A673 (cell line): Measurements from ENCODE around the gene PRSS38. TPM values are rescaled to one million over a fixed set of nuclear protein-coding genes. Genes with fewer than 3 reads are reported as not detected.

Source experiments
- BruUV-seq: library from RNA; stranded (reverse); fragments of 400-500 nt; replicated peaks from 2 replicates; lab custom pipeline; 2021; lab: Mats Ljungman, UMichigan
- CTCF ChIA-PET: fragments of 300-600 bp; sonication (Branson Sonifier 250); formaldehyde crosslinking; loops from one replicate; lab custom pipeline; 2022; ENCODE audit warnings: antibody characterized with exemption; lab: Charles Lee
- POLR2A ChIA-PET: fragments of 300-600 bp; sonication (Branson Sonifier 250); formaldehyde crosslinking; loops from one replicate; lab custom pipeline; 2022; ENCODE audit warnings: antibody characterized with exemption; ENCODE audit not compliant: low non-redundant PET; lab: Charles Lee
- DNase-seq: peaks from one replicate; pipeline ENCODE4 v3.0.0-alpha.2; 2015; ENCODE audit warnings: low spot score
- H3K27ac ChIP-seq: fragments of 200-600 bp; sonication (generic); 2 replicates; pipeline ENCODE4 v1.5.1; 2016; ENCODE audit warnings: mixed run types, low read depth, mild to moderate bottlenecking, mixed read lengths, antibody characterized with exemption, low read length; ENCODE audit not compliant: poor library complexity, severe bottlenecking
- H3K27me3 ChIP-seq: fragments of 200-600 bp; sonication (generic); replicated peaks from 2 replicates; pipeline ENCODE4 v1.6.1; 2017; ENCODE audit warnings: mixed run types, low read depth, mild to moderate bottlenecking, mixed read lengths, antibody characterized with exemption, low read length; ENCODE audit not compliant: insufficient read depth, poor library complexity
- H3K36me3 ChIP-seq: fragments of 200-600 bp; sonication (generic); 2 replicates; pipeline ENCODE4 v1.6.1; 2016; ENCODE audit warnings: mixed run types, mild to moderate bottlenecking, mixed read lengths, antibody characterized with exemption, low read length; ENCODE audit not compliant: insufficient read depth, poor library complexity, severe bottlenecking
- H3K4me1 ChIP-seq: fragments of 200-600 bp; sonication (generic); 2 replicates; pipeline ENCODE4 v1.6.1; 2017; ENCODE audit warnings: mixed run types, mild to moderate bottlenecking, mixed read lengths, antibody characterized with exemption, low read length; ENCODE audit not compliant: insufficient read depth, poor library complexity, severe bottlenecking
- H3K4me3 ChIP-seq: fragments of 200-600 bp; sonication (generic); 2 replicates; pipeline ENCODE4 v1.5.1; 2016; ENCODE audit warnings: low read depth, mixed run types, mild to moderate bottlenecking, mixed read lengths, low read length; ENCODE audit not compliant: poor library complexity, severe bottlenecking
- H3K9me3 ChIP-seq: fragments of 200-600 bp; sonication (generic); 2 replicates; pipeline ENCODE4 v1.6.1; 2016; ENCODE audit warnings: mixed run types, low read depth, mild to moderate bottlenecking, mixed read lengths, antibody characterized with exemption, low read length; ENCODE audit not compliant: poor library complexity, severe bottlenecking
- CTCF ChIP-seq: fragments of 300-800, 200-600 bp; sonication (generic); conservative IDR thresholded peaks from 2 replicates; pipeline ENCODE4 v1.5.1; 2017; ENCODE audit warnings: low read depth, mild to moderate bottlenecking, antibody characterized with exemption, low read length, moderate library complexity, mixed read lengths
- EZH2 ChIP-seq: fragments of 200-600 bp; sonication (generic); IDR thresholded peaks from 2 replicates; pipeline ENCODE4 v1.6.1; 2017; ENCODE audit warnings: borderline replicate concordance, low read depth, mild to moderate bottlenecking, mixed read lengths, antibody characterized with exemption, low read length; ENCODE audit not compliant: poor library complexity, severe bottlenecking
- intact Hi-C: fragments of 100-400 bp; cut with micrococcal nuclease; formaldehyde crosslinking; loops from one replicate; pipeline ENCODE4 v1.10.0; 2022; ENCODE audit not compliant: unreplicated experiment
- total RNA-seq: library from RNA; stranded (reverse); gene quantifications from 2 replicates; pipeline ENCODE4 v1.2.3, GENCODE V29; 2021

Gene PRSS38
- total RNA-seq, 1 experiment from 2014 or later: not detected

DNA sequence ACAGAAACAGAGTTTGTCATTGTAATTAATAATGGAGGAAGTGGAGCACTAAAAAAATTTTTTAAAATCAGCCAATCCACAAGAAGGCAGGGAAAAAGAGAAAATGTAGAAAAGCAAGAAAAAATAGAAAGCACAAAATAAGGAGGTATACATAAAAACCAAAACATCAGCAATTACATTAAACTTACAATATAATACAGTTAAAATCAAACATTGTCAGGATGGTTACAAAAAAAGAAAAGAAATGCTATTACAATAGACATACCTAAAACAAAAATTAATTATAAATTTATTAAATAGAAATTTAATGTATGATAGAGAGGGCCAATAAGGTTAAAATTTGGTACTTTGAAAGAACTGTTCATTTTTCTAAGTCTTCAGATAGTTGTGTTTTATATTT lies 38.7 kb downstream of the PRSS38 start:
- intact Hi-C loops: no loop called here
- Histone ChIP-seq H3K9me3 (no peaks in the 10 kb centered on the region), H3K4me3 (no peak overlapping the region), H3K4me1 (no peaks in the 10 kb centered on the region), H3K27me3 (no peaks in the 10 kb centered on the region), H3K36me3 (no peaks in the 10 kb centered on the region), H3K27ac (no peak overlapping the region)
- CTCF ChIA-PET: no interaction called here
- TF ChIP-seq EZH2 (no peak), CTCF (no peak)
- DNase-seq: no peak
- POLR2A ChIA-PET: no interaction called here
- BruUV-seq: no TSS peak

DNA sequence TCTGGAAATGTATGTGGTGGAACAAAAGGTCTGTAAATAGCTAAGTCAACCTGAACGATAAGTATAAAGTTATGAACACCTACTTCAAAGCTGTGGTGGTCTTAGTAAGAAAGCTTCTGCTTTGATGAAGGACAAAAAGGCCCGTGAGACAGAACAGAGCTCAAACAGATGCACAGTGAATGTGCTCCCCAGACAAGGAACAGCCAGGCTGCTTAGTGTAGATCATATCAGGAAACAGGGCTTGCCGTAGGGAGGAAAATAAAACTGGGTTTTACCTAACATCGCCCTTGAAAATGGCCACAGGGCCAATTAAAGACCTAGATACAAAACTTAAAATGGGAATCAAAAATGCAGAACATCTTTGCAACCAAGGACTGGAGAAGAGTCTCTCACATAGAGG lies 40.2 kb downstream of the PRSS38 start:
- Histone ChIP-seq H3K4me3 (no peak overlapping the region), H3K4me1 (no peaks in the 10 kb centered on the region), H3K27me3 (no peaks in the 10 kb centered on the region), H3K9me3 (no peaks in the 10 kb centered on the region), H3K36me3 (no peaks in the 10 kb centered on the region), H3K27ac (no peak overlapping the region)
- DNase-seq: no peak
- BruUV-seq: no TSS peak
- ChIA-PET CTCF (no interaction called here), POLR2A (no interaction called here)
- TF ChIP-seq EZH2 (no peak), CTCF (no peak)
- intact Hi-C loops: no loop called here

DNA sequence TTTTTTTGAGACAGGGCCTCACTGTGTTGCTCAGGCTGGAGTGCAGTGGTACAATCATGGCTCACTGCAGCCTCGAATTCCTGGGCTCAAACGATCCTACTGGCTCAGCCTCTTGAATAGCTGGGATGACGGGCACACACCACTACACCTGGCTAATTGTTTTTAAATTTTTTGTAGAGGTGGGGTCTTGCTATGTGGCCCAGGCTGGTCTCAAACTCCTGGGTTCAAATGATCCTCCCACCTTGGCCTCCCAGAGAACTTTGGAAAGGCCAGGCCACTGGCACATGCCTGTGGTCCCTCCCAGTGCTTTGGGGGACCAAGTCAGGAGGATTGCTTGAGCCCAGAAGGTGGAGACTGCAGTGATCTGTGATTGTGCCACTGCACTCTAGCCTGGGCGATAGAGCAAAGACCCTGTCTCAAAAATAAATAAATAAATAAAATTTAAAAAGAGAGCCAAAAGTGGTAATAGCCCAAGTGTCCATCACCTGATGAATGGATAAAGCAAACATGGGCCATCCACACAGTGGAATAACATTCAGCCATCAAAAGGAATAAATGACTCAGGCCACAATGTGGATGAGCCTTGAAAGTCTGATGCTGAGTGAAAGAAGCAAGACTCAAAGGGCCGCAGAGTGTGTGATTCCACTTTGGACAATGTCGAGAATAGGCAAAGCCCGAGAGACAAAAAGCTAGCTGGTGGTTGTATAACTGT lies 40.8 kb downstream of the PRSS38 start:
- intact Hi-C loops: no loop called here
- H3K27me3 ChIP-seq: peaks cover 2% of the 10 kb centered on the region
- no TSS peak for BruUV-seq
- H3K4me3 ChIP-seq: no peak overlapping the region
- H3K27ac ChIP-seq: no peak overlapping the region
- CTCF ChIA-PET: no interaction called here
- no peak for DNase-seq
- H3K9me3 ChIP-seq: no peaks in the 10 kb centered on the region
- POLR2A ChIA-PET: no interaction called here
- H3K4me1 ChIP-seq: no peaks in the 10 kb centered on the region
- no peaks in the 10 kb centered on the region for H3K36me3 ChIP-seq
- TF ChIP-seq EZH2 (no peak), CTCF (no peak)
